Measurements from ENCODE around the gene MGAT5B.
"Not testable (repeated sequence)": the region's sequence is repeated elsewhere in the genome, so short reads cannot be mapped to it uniquely, and the experiment has no call there.

The MGAT5B gene

GRCh38 chr17:76978050-76978449 lies 109.8 kb downstream of the MGAT5B start:
- not testable (repeated sequence) for DNase-seq (ENCODE audit: low read depth)

GRCh38 chr17:76981545-76982295 lies 113.5 kb downstream of the MGAT5B start:
- DNase-seq (ENCODE audit: low read depth): no peak

GRCh38 chr17:76982408-76983074 lies 114.3 kb downstream of the MGAT5B start:
- DNase-seq (ENCODE audit: low read depth): no peak

- no peak for DNase-seq (ENCODE audit: low read depth)
Measured at GRCh38 chr17:76983075-76983775, 115.0 kb downstream of the MGAT5B start.

- DNase-seq (ENCODE audit: low read depth): no peak
Measured at GRCh38 chr17:76986365-76986764, 118.2 kb downstream of the MGAT5B start.

GRCh38 chr17:76987486-76988093 lies 119.4 kb downstream of the MGAT5B start:
- DNase-seq (ENCODE audit: low read depth): no peak

GRCh38 chr17:76988796-76989195 lies 120.6 kb downstream of the MGAT5B start:
- no peak for DNase-seq (ENCODE audit: low read depth)

- no peak for DNase-seq (ENCODE audit: low read depth)
Measured at GRCh38 chr17:76989519-76989918, 121.3 kb downstream of the MGAT5B start.

- no peak for DNase-seq (ENCODE audit: low read depth)
Measured at GRCh38 chr17:76992891-76993290, 124.7 kb downstream of the MGAT5B start.

- DNase-seq (ENCODE audit: low read depth): no peak
Measured at GRCh38 chr17:76993651-76994050, 125.4 kb downstream of the MGAT5B start.

GRCh38 chr17:76994237-76994637 lies 126.0 kb downstream of the MGAT5B start:
- DNase-seq (ENCODE audit: low read depth): no peak

GRCh38 chr17:76995387-76996105 lies 127.3 kb downstream of the MGAT5B start:
- DNase-seq (ENCODE audit: low read depth): no peak

GRCh38 chr17:76996741-76997694 lies 128.8 kb downstream of the MGAT5B start:
- DNase-seq (ENCODE audit: low read depth): no peak

- no peak for DNase-seq (ENCODE audit: low read depth)
Measured at GRCh38 chr17:76997981-76998531, 129.9 kb downstream of the MGAT5B start.

- DNase-seq (ENCODE audit: low read depth): no peak
Measured at GRCh38 chr17:76998839-76999238, 130.6 kb downstream of the MGAT5B start.

Measured in GM04503 (cell line).